ENCODE measurements around the gene XPR1.

The XPR1 gene

DNA sequence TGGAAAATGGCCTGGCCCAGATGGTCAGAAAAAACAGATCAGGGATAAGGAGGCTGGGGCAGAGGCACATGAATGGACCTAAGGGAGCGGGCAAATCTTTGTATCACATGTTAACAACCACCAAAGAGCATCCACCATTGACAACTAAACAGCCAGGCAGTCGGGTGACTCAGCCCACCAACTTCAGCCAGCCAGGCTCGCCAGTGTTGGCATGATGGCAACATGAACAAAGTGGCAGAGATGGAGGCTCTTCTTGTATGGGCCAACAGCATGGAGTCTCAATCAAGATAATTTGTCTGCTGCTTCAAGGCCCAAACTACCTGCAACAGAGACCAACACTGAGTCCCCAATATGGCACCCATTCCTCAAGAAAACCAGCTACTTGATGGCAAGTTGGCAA is 264.3 kb downstream of the XPR1 start:
- no peak for DNase-seq

DNA sequence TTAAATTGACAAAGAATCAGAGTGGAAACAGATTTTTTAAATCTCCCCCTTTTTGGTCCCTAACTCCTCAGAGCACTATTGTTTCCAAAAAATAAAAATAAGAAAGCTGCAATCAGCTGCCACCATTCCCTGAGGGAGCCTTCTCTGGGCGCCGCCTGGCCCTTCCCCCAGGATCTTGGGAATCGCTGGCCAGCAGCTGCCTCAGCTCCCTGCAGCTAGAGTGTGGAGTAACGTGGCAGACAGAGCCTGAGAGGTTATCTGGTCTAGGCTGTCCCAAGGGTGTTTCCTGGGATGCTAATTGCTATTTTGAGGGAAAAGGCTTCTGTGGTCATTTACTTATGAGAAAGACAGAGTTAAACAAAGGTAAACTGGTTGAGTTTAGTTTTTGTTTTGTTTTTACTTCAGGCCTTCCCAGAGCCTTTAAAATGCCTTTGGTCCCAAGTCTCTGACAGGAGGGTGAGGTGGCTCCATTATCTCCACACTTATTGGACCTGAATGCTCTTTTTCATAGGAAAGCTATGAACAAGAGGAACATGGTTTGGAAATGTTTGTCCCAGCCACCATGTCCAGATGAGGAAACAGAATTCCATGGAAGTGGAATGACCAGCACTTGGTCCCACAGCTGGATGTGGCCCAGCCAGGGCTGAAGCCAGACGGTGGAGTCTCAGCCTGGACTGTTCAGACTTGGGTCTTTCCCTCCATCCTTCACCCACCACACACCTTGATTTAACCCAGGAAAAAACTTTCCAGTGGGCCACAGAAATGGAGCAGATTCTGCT is 266.8 kb downstream of the XPR1 start:
- no peak for DNase-seq

DNA sequence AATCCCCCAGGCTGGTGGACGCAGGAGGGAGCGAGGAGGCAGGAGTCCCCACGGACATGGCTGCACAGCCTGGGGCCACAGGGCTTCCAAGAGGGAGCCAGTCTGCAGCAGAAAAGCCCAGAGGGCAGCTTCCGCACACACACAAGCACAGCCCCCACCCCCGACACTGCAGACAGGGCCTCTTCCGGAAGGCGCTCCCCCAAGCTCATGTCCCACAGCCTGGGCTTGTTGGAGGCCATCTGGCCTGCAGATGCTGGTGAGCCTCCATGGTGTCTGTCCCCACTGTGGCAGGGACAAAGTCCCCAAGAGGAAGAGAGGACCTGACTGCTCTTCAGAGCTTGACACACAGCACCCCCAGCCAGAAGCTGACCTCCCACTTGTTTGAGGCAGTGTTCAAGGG is 267.4 kb downstream of the XPR1 start:
- DNase-seq: no peak

DNA sequence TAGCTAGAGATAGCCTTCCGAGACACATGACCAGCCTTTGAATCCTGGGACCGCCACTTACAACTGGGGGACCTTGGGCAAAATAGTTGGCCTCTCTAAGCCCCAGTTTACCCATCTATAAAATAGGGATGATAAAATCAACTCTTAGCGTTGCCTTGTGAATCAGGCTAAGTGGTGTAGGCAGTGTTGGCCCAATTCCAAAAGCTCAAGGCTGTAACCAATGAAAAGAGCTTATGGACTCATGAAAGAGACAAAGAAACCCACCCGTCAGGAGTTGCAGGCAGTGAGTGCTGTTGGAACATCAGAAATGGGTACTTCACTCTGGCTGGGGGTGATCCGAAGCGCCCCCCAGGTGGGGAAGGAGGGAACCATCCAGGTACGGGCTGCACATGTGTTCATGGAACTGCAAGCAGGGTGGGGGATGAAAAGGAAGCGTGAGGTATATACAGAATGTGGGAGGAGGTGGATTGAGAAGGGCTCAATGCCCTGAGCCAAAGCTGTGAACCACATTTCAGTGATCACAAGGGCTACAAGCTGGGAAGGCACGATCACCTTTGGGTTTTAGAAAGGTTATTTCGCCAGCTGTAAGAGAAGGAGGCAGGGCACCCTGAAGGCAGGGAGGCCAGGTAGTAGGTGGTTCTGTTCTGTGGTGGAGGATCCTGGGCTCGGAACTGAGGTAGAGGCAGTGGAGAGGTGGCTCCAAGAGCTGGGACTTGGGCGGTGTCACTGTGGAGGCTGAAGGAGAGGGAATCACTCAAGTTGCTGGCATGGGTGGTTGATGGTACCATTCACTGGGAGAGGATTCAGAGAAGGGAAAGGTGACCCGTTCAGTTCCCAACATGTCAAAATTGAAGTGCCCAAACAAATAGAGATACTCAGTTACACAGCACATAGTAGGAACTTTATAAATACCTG is 269.5 kb downstream of the XPR1 start:
- DNase-seq: no peak

DNA sequence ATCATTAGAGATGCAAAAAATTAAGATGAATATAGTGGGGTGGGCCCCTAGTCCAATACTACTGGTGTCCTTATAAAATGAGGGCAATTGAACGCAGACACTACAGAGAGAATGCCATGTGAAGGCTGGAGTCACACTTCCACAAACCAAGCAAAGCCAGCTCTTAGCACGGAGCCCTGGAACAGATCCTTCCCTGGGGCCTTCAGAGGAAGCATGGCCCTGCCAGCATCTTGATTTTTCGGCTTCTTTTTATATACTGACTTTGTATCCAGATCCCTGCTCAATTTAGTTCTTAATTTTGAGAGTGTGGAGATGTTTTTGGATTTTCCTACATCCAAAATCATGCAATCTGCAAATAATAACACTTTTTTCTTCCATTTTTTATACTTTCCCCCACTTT is 270.7 kb downstream of the XPR1 start:
- no peak for DNase-seq

DNA sequence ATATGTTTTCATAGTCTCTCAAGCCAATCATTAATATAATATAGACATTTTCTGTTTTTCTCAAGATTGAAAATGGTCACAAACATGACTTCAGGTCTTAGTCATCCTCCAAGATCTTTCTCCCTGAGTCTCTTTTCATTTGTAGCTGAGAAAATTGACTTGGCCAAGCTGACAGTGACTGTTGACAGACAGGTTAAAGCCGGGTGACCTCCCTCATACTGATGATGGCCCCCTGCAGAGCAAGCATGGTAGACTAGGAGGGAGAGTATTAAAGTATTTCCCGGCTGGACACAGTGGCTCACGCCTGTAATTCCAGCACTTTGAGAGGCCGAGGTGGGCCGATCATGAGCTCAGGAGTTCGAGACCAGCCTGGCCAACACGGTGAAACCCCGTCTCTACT is 274.1 kb downstream of the XPR1 start:
- no peak for DNase-seq

DNA sequence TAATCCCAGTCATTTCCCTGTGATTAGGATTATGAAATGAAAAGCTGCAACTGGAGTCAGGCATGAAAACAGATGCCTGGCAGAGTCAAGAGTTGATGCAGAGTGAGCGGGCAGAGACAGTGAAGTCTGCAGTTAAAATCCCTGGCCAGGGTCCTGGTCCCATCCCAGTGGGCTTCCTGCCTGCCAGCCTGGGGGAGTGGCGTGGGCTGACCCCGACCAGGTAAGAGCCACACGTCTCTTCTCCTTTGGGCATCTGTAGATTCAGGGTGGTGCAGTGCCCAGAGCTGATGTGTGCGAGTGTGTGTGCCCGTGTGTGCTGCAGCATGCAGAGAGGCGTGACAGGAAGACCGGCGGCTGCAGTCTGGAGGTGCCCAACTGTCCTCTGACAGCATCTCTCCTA is 274.7 kb downstream of the XPR1 start:
- no peak for DNase-seq

DNA sequence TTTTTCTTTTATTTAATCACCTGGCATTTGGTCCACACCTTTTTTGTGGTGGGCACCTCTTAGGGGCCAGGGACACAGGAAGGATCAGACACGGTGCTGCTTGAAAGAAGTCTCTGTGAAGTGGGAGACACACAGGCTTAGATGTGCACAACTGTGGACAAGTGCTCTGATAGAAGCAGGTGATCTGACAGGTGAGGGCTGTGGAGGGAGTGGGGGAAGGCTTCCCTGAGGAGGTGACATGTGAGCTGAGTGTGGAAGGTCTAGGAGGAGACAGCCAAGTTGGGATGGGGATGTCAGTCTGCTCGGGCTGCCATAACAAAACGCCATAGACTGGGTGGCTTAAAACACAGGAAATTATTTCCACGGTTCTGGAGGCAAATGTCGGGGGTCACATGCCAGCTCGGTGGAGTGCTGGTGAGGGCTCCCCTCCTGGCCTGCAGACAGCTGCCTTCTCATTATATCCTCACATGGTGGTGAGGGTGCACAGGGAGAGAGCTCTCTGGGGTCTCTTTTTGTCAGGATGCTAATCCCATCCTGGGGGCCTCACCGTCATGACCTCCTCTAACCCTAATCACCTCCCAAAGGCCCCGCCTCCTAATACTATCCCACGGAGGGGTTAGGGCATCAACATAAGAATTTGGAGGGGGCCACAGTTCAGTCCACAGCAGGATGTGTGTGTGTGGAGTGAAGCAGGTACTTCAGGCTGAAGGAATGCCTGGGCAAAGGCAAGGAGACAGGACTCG is 275.7 kb downstream of the XPR1 start:
- no peak for DNase-seq

DNA sequence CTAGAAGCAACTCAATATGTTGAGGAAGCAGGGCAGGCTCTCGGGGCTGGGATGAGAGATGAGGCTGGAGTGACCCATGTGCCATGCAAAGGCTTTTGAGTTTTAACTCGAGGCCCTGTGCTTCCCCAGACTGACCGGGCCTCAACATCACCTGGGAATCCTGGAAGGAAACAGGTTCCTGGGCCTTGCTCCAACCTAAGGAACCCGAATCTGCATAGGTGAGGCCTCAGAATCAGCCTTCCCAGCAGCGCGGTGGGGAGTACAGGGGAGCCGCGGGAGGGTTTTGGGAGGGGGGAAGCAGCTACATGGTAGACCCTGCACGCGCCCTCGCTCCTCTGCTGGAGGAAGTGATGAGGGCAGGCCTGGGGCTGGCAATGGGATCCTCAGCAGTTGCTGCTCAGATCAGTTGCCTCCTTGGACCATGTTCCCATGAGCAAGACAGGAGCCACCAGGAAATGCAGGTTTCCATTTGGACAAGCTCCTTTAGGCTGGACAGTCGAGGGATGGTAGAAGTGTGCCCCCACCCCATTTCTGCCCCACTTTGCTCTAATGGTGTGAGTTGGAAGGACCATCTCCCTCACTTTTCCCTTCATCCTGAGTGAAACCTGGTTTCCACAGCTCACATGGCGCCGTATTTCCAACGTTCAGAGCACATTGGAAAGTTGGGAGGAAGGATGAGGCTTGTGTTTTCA is 276.4 kb downstream of the XPR1 start:
- DNase-seq: no peak

DNA sequence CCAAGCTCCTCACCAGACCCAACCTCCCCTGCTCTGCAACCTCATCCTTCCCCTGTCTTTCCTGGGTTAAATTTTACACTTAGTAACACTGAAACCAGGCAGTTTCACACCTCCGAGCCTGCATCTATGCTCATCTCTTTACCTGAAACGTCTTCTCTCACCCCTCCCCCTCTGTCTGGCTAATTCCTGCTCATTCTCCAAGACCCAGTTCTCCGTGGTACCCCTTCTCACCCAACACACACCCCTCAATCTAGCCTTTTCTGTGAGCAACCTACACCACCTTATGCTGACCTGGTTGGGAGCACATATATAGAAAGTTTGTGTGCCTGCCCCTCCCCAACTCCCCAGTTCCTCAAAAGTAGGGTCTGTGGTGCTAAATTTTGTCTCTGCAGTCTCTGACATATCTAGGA is 277.2 kb downstream of the XPR1 start:
- no peak for DNase-seq

DNA sequence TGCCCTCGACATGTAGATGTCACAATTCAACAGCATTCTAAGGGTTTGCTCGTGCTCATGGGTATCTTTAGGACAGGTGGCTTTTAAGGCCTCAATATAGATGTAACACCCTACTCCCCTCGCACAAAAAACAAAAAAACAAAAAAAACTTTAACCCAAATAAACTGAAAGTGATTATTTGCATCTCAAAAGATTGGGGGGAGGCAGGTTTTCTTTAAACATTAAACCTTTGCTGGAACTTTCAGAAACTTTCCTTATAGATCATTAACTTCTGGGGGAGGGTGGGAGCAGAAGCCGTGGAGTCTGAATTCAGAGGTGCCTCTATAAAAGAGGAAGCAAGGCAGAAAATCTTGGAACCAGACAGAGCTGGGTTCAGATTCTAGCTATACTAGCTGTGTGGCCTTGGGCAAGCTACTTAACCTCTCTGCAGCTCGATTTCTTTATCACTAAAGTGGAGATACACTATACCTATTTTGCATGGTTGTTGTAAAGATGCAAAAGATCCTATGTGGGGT is 277.7 kb downstream of the XPR1 start:
- no peak for DNase-seq

DNA sequence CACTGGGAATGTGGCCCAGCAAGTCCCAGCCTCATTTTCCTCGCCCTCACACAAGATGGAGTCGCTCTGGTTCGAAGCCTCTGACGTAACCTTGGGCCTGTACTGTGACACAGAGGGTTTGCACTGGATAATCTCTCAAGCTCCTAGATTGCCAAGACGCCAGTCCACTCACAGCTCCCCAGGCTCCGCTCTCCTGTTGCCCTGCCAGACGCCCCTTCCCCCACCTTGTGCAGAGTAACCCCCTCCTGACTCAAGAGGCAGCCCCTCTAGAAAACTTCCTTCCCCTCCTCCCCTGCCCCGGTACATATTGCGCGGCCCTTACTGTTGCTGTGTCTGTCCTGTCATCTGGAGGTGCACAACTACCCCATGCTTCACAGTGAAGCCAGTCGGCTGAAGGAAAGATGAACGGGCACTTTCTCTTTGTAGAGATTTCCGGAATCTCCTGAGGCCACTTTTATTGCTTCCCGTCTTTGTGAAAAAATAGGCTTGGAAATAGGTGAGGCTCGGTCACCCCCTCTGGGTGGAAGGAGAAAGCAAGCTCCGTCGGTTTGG is 279.9 kb downstream of the XPR1 start:
- no peak for DNase-seq

DNA sequence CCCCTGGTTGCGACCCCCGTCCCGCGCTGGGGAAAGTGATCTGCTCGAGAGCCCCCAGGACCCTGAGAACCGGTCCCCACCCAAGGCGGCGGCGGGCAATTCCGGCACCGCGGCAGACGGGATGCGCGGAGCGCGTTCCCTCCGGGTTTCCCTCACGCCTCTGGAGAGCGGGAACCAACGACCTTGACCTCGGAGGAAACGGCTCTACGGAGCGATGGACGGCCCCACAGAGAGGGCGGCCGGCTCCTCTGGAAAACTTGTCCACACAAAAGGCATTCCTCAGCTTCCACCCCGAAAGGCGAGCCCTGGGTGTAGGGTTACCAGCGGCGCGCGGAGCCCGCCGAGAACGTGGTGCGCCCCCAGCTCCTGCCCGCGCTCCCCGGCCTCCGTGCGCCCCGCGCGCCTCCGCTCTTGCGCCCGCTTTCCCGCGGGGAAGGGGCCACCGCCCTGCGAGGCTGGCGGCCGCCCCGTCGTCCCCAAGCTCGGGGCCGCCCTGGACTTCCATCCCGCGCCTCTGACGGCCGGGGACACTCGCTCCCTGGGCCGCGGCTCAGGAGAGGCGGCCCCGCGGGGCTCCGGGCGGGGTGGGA is 280.5 kb downstream of the XPR1 start:
- no peak for DNase-seq

DNA sequence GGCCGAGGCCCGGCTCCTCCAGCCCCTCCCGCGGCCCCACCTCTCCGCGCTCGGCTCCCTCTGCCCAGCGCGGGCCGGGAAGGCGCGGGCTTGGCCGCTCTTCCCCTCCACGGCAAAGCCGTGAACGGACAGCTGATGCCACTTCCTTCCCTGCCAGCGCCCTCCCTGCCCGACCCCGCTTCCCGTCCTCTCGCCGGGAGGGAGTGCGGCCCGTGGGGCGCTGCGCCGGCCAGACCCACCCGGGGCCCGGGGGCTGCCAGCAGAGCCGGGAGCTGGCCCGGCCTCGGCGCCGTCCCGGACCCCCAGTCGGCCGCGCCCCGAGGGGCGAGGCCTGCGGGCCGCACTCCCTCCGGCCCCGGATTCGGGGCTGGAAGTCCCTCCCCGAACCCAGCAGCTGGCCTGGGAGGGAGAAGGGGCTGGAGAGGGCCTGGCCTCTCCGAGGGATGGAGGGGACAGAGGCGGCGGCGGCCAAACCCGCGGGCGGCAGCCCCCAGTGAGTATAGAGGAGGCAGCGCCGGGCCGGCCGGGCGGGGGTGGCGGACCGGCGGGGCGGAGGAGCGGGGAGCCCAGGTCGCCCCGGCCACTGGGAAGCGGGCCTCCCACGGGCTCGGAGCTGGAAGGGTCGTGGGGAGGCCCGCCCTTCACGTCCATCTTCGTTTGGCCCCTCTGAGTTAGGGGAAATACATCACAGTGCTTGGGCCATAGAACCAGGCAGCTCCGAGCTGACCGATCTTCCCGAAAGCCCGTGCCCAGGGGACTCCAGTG is 281.2 kb downstream of the XPR1 start, which contains the start of gene KIAA1614:
Gene KIAA1614, plus strand, starts transcription at position 97 of the 765 bp plus-strand sequence. Its CDS starts 347 bp downstream, at position 444.
- no peak for DNase-seq

DNA sequence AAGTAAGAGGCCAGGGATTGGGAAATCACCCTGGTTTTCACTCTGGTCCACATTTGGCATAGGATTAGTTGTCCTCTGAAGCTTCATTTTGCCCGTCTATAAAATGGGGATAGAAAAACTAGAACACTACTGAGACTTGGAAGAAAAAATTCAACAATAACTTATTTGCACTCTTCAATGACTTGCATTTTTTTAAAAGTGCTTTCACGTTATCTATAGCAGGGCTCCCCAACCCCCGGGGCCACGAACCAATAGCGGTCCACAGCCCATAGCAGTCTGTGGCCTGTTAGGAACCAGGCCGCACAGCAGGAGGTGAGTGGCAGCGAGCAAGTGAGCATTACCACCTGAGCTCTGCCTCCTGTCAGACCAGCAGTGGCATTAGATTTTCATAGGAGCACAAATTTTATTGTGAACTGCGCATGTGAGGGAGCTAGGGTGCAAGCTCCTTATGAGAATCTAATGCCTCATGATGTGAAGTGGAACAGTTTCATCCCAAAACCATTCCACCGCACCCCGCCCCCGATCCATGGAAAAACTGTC is 283.7 kb downstream of the XPR1 start:
- no peak for DNase-seq

DNA sequence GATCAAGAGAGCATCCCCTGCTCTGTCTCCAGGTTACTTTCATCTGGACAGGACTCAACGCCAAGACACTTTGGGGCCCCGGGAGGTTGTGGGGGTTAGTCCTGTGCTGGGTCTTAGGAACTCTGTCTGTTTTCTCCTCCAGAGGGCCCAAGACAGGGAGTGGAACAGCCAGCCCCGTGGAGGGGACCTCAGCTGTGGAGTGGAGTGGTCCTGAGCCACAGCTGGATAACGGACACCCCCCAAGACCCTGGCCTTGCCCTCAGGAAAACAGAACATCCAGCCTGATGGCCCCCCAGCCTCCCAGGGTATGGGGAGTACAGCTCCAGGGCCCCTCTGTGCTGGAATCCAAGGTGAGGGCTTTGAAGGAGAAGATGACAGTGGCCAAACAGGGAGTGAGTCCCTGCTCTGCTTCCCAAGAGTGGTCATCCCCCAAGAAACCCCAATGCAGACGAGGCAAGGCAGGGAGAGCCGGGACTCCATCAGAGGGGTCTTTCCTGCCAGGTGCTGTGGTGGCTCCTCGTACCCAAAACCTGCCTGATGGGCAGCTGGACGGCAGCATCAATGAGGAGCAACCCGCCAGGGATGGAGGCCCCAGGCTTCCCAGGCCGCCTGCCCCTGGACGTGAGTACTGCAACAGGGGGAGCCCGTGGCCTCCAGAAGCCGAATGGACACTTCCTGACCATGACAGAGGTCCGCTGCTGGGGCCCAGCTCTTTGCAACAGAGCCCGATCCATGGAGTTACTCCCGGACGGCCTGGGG is 284.4 kb downstream of the XPR1 start:
- DNase-seq: no peak

DNA sequence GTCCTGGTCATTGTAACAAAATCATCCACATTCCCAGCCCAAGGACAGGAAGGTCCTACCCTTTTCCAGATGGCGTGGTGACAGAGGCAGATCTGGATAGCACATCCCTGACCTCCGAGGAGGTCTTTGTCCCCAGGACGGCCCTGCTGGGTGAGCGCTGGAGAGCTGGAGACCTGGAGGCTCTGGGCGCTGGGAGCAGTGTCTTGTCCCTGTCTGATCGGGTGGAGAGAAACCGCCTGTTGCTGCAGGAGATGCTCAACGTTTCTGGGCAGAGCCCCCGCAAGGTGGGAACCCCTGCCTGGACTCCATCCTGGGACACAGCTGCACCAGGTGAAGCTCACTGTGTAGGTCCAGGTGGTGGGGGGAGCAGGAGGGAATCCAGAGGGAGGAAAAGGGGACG is 284.9 kb downstream of the XPR1 start:
- DNase-seq: no peak

DNA sequence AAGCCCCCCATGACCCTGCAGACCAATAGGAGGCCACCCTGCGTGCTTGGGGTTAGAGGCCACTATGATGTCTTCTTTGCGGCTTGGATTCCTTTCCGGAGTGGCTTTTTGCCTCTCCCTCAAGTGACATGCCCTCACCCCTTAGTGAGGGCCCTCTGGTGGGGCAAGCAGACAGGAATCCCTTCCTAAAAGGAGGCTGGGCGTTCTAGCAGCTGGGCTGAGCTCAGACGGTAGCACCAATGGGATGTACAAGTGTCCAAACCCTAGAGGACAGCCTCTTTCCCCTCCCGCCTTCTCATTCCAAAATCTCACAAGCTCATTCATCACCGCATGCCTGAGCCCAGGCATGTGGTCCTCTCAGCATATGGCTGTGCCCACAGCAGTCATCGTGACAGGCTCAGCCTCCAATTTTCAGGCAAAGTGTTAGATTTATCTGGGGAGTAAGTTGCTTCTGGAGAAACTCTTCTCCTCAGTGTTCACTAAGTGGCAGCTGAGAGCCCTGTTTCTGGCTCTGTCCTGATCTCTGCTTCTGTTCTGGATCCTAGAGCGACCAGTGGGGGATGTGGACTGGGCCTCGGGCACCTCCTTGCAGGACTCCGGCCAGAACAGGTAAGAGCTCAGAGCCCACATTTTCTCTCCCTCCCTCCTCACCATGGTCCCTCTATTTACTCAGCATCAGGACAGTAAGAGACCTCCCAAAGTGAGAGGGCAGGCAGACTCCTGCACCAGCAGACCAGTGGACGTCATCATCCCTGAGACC is 285.7 kb downstream of the XPR1 start:
- no peak for DNase-seq

DNA sequence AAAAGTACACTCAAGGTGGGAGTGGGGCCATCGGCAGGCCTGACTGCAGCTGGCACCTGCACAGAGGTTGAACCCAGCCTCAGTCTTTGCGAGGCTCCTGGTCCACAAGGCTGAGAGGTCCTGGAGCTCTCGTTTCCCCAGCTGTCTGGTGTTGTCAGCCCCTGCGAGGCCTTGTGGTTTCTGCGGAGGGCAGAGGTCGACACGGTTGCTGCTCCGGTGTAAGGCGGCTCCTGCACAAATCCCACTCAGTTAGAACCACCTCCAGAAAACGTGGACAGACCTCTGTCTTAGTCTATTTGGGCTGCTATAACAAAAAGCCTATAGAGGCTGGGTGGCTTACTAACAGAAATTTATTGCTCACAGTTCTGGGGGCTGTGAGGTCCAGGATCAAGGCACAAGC is 286.7 kb downstream of the XPR1 start:
- no peak for DNase-seq
